HEK293 (cell line): ENCODE results near the gene IGFBPL1.

ENCODE experiments used
- CTCF ChIA-PET: fragments of 350-600 bp; formaldehyde crosslinking; extraction: SDS; loops from one replicate; lab custom pipeline; 2021; ENCODE audit warnings: antibody characterized with exemption; lab: Yijun Ruan, JAX
- POLR2A ChIA-PET: fragments of 300-600 bp; formaldehyde crosslinking; extraction: SDS; loops from one replicate; lab custom pipeline; 2020; ENCODE audit warnings: antibody characterized with exemption, inconsistent platforms; lab: Yijun Ruan, JAX
- H3K27ac ChIP-seq: fragments of 200-500 bp; sonication (Bioruptor generic); 2 replicates; pipeline ENCODE4 v1.5.1; 2014; ENCODE audit warnings: low read depth, low read length, control low read depth, inconsistent platforms; ENCODE audit errors: extremely low read depth
- H3K36me3 ChIP-seq, 2 experiments: fragments of 200-500 bp in 1 of 2; sonication (Bioruptor generic) in 1 of 2; 1 replicate in 1 of 2; 2 replicates in 1 of 2; pipeline ENCODE4 v1.5.1; 2014 to 2017; ENCODE audit warnings: inconsistent platforms in 2 of 2, low read length in 2 of 2; ENCODE audit not compliant: control insufficient read depth in 2 of 2, insufficient read depth in 1 of 2
- H3K4me1 ChIP-seq: fragments of 200-500 bp; sonication (Bioruptor generic); 2 replicates; pipeline ENCODE4 v1.5.1; 2014; ENCODE audit warnings: mild to moderate bottlenecking, low read length, inconsistent platforms; ENCODE audit not compliant: control insufficient read depth, insufficient read depth
- H3K4me3 ChIP-seq: 2 replicates; pipeline ENCODE4 v1.5.1; 2011; ENCODE audit warnings: low read depth, mild to moderate bottlenecking, control low read depth, low read length, moderate library complexity
- H3K9me3 ChIP-seq: fragments of 200-500 bp; sonication (Bioruptor generic); 2 replicates; pipeline ENCODE4 v1.5.1; 2014; ENCODE audit warnings: low read depth, low read length, inconsistent platforms; ENCODE audit not compliant: control insufficient read depth, insufficient read depth
- BCL11A ChIP-seq: fragments of 450-650 bp; formaldehyde crosslinking; IDR thresholded peaks from 2 replicates; pipeline ENCODE4 v1.5.1; 2016; ENCODE audit warnings: low read depth, missing biosample characterization, missing genetic modification characterization
- GLI4 ChIP-seq: fragments of 450-650 bp; formaldehyde crosslinking; IDR thresholded peaks from 2 replicates; pipeline ENCODE4 v1.5.1; 2016; ENCODE audit warnings: missing biosample characterization, missing genetic modification characterization
- HOXA7 ChIP-seq: sonication (generic); formaldehyde crosslinking; IDR thresholded peaks from 2 replicates; pipeline ENCODE4 v1.8.1; 2022; ENCODE audit warnings: missing genetic modification reagents, borderline replicate concordance
- MZF1 ChIP-seq: fragments of 450-650 bp; formaldehyde crosslinking; IDR thresholded peaks from 2 replicates; pipeline ENCODE4 v1.5.1; 2017; ENCODE audit warnings: missing biosample characterization, missing genetic modification characterization, borderline replicate concordance
- PRDM1 ChIP-seq: fragments of 450-650 bp; formaldehyde crosslinking; IDR thresholded peaks from 2 replicates; pipeline ENCODE4; 2016; ENCODE audit warnings: missing biosample characterization, missing genetic modification characterization
- YY2 ChIP-seq: fragments of 450-650 bp; formaldehyde crosslinking; IDR thresholded peaks from 2 replicates; pipeline ENCODE4 v1.5.1; 2016; ENCODE audit warnings: missing biosample characterization, missing genetic modification characterization
- ZBTB48 ChIP-seq: fragments of 450-650 bp; formaldehyde crosslinking; IDR thresholded peaks from 2 replicates; pipeline ENCODE4 v1.5.1; 2016; ENCODE audit warnings: missing biosample characterization, missing genetic modification characterization
- ZBTB7A ChIP-seq: fragments of 450-650 bp; formaldehyde crosslinking; IDR thresholded peaks from 2 replicates; pipeline ENCODE4 v1.5.1; 2016; ENCODE audit warnings: low read depth, missing biosample characterization, missing genetic modification characterization
- ZEB2 ChIP-seq: fragments of 450-650 bp; formaldehyde crosslinking; IDR thresholded peaks from 2 replicates; pipeline ENCODE4 v1.5.1; 2016; ENCODE audit warnings: missing biosample characterization, missing genetic modification characterization
- ZIC2 ChIP-seq: fragments of 450-650 bp; formaldehyde crosslinking; IDR thresholded peaks from 2 replicates; pipeline ENCODE4 v1.5.1; 2016; ENCODE audit warnings: missing biosample characterization, missing genetic modification characterization
- ZNF112 ChIP-seq: fragments of 450-650 bp; formaldehyde crosslinking; IDR thresholded peaks from 2 replicates; pipeline ENCODE4 v1.5.0; 2017; ENCODE audit warnings: missing biosample characterization, missing genetic modification characterization
- ZNF155 ChIP-seq: fragments of 450-650 bp; formaldehyde crosslinking; IDR thresholded peaks from 2 replicates; pipeline ENCODE4 v1.5.1; 2016; ENCODE audit warnings: missing biosample characterization, missing genetic modification characterization
- ZNF16 ChIP-seq: fragments of 450-650 bp; formaldehyde crosslinking; IDR thresholded peaks from 2 replicates; pipeline ENCODE4 v1.5.1; 2016; ENCODE audit warnings: low read depth, missing biosample characterization, missing genetic modification characterization
- ZNF23 ChIP-seq: fragments of 450-650 bp; formaldehyde crosslinking; IDR thresholded peaks from 2 replicates; pipeline ENCODE4 v1.5.1; 2016; ENCODE audit warnings: missing biosample characterization, missing genetic modification characterization, borderline replicate concordance
- ZNF239 ChIP-seq: fragments of 450-650 bp; formaldehyde crosslinking; IDR thresholded peaks from 2 replicates; pipeline ENCODE4 v1.5.1; 2016; ENCODE audit warnings: missing biosample characterization, missing genetic modification characterization
- ZNF266 ChIP-seq: fragments of 450-650 bp; formaldehyde crosslinking; IDR thresholded peaks from 2 replicates; pipeline ENCODE4 v1.5.1; 2016; ENCODE audit warnings: missing biosample characterization, missing genetic modification characterization, low read depth
- ZNF350 ChIP-seq: fragments of 450-650 bp; formaldehyde crosslinking; IDR thresholded peaks from 2 replicates; pipeline ENCODE4 v1.5.0; 2017; ENCODE audit warnings: missing biosample characterization, mild to moderate bottlenecking, missing genetic modification characterization
- ZNF362 ChIP-seq: fragments of 450-650 bp; formaldehyde crosslinking; IDR thresholded peaks from 2 replicates; pipeline ENCODE4 v1.5.1; 2016; ENCODE audit warnings: missing biosample characterization, missing genetic modification characterization
- ZNF394 ChIP-seq: fragments of 450-650 bp; formaldehyde crosslinking; IDR thresholded peaks from 2 replicates; pipeline ENCODE4 v1.5.1; 2016; ENCODE audit warnings: missing biosample characterization, missing genetic modification characterization, mild to moderate bottlenecking, moderate library complexity, borderline replicate concordance
- ZNF423 ChIP-seq: fragments of 450-650 bp; formaldehyde crosslinking; IDR thresholded peaks from 2 replicates; pipeline ENCODE4 v1.5.1; 2016; ENCODE audit warnings: missing biosample characterization, missing genetic modification characterization
- ZNF433 ChIP-seq: fragments of 450-650 bp; formaldehyde crosslinking; IDR thresholded peaks from 2 replicates; pipeline ENCODE4 v1.5.1; 2016; ENCODE audit warnings: missing biosample characterization, missing genetic modification characterization, low read depth
- ZNF521 ChIP-seq: fragments of 450-650 bp; formaldehyde crosslinking; IDR thresholded peaks from 2 replicates; pipeline ENCODE4 v1.5.1; 2017; ENCODE audit warnings: missing biosample characterization, mild to moderate bottlenecking, missing genetic modification characterization
- ZNF549 ChIP-seq: fragments of 450-650 bp; IDR thresholded peaks from 2 replicates; pipeline ENCODE4 v1.5.1; 2018; ENCODE audit warnings: missing biosample characterization, missing genetic modification characterization, mild to moderate bottlenecking, inconsistent platforms, moderate library complexity
- ZNF571 ChIP-seq: fragments of 450-650 bp; formaldehyde crosslinking; IDR thresholded peaks from 2 replicates; pipeline ENCODE4 v1.5.0; 2017; ENCODE audit warnings: missing biosample characterization, missing genetic modification characterization
- ZNF610 ChIP-seq: fragments of 450-650 bp; formaldehyde crosslinking; IDR thresholded peaks from 2 replicates; pipeline ENCODE4 v1.5.1; 2016; ENCODE audit warnings: missing biosample characterization, missing genetic modification characterization, borderline replicate concordance
- ZNF624 ChIP-seq: fragments of 450-650 bp; formaldehyde crosslinking; IDR thresholded peaks from 2 replicates; pipeline ENCODE4 v1.5.1; 2017; ENCODE audit warnings: missing biosample characterization, missing genetic modification characterization
- ZNF629 ChIP-seq: fragments of 450-650 bp; formaldehyde crosslinking; IDR thresholded peaks from 2 replicates; pipeline ENCODE4 v1.5.1; 2017; ENCODE audit warnings: missing biosample characterization, missing genetic modification characterization
- ZNF701 ChIP-seq: fragments of 450-650 bp; formaldehyde crosslinking; IDR thresholded peaks from 2 replicates; pipeline ENCODE4 v1.5.1; 2016; ENCODE audit warnings: missing biosample characterization, missing genetic modification characterization
- ZNF837 ChIP-seq: fragments of 450-650 bp; formaldehyde crosslinking; IDR thresholded peaks from 2 replicates; pipeline ENCODE4 v1.5.1; 2016; ENCODE audit warnings: missing biosample characterization, missing genetic modification characterization
- ZSCAN4 ChIP-seq: fragments of 450-650 bp; formaldehyde crosslinking; IDR thresholded peaks from 2 replicates; pipeline ENCODE4 v1.5.1; 2017; ENCODE audit warnings: missing biosample characterization, missing genetic modification characterization
- TF ChIP-seq, protein P1 (sequence below): fragments of 450-650 bp; formaldehyde crosslinking; IDR thresholded peaks from 2 replicates; pipeline ENCODE4 v1.5.1; 2017; ENCODE audit warnings: missing biosample characterization, mild to moderate bottlenecking, missing genetic modification characterization, moderate library complexity
- TF ChIP-seq, protein P2 (sequence below): fragments of 450-650 bp; formaldehyde crosslinking; IDR thresholded peaks from 2 replicates; pipeline ENCODE4 v1.5.1; 2017; ENCODE audit warnings: missing biosample characterization, missing genetic modification characterization

Gene IGFBPL1

GRCh38 chr9:38434853-38435252 is 10.6 kb upstream of the IGFBPL1 start:
- TF ChIP-seq ZNF362 (tag by site-specific recombination) (no peak), YY2 (tag by site-specific recombination) (no peak), BCL11A (tag by site-specific recombination) (no peak), ZIC2 (tag by site-specific recombination) (no peak), ZNF571 (tag by site-specific recombination) (no peak), ZBTB7A (no peak), ZNF610 (tag by site-specific recombination) (no peak), ZNF629 (tag by site-specific recombination) (no peak), ZNF16 (no peak), ZNF701 (tag by site-specific recombination) (no peak), HOXA7 (CRISPR knock-in tag) (no peak)
- TF ChIP-seq, protein P1, sequence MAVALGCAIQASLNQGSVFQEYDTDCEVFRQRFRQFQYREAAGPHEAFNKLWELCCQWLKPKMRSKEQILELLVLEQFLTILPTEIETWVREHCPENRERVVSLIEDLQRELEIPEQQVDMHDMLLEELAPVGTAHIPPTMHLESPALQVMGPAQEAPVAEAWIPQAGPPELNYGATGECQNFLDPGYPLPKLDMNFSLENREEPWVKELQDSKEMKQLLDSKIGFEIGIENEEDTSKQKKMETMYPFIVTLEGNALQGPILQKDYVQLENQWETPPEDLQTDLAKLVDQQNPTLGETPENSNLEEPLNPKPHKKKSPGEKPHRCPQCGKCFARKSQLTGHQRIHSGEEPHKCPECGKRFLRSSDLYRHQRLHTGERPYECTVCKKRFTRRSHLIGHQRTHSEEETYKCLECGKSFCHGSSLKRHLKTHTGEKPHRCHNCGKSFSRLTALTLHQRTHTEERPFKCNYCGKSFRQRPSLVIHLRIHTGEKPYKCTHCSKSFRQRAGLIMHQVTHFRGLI (tag by site-specific recombination), result no peak
- TF ChIP-seq, protein P2, sequence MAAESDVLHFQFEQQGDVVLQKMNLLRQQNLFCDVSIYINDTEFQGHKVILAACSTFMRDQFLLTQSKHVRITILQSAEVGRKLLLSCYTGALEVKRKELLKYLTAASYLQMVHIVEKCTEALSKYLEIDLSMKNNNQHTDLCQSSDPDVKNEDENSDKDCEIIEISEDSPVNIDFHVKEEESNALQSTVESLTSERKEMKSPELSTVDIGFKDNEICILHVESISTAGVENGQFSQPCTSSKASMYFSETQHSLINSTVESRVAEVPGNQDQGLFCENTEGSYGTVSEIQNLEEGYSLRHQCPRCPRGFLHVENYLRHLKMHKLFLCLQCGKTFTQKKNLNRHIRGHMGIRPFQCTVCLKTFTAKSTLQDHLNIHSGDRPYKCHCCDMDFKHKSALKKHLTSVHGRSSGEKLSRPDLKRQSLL (tag by site-specific recombination), result no peak
- Histone ChIP-seq H3K4me3 (no peak overlapping the region), H3K36me3 (no peaks in the 10 kb centered on the region), H3K27ac (no peak overlapping the region), H3K9me3 (no peaks in the 10 kb centered on the region), H3K4me1 (no peaks in the 10 kb centered on the region)
- POLR2A ChIA-PET, result no interaction called here
- CTCF ChIA-PET, result interaction anchor here (0.6 to 6.5 kb wide), 4 partner anchors 9 to 46 kb away, joined by 3 to 58 read pairs (median 3); no protein-coding TSS in a partner anchor

- POLR2A ChIA-PET, result no interaction called here
- H3K36me3 ChIP-seq, result no peaks in the 10 kb centered on the region
- no peak overlapping the region for H3K27ac ChIP-seq
- CTCF ChIA-PET, result interaction anchor here (0.6 to 6.5 kb wide), 5 partner anchors 8 to 520 kb away, joined by 3 to 58 read pairs (median 18); no protein-coding TSS in a partner anchor
- H3K9me3 ChIP-seq, result no peaks in the 10 kb centered on the region
- no peak for TF ChIP-seq ZNF23 (tag by site-specific recombination)
- no peak for TF ChIP-seq MZF1 (tag by site-specific recombination)
- TF ChIP-seq ZNF549, result no peak
- TF ChIP-seq ZNF112 (tag by site-specific recombination), result no peak
- TF ChIP-seq ZNF624, result no peak
- TF ChIP-seq ZNF837 (tag by site-specific recombination), result no peak
- TF ChIP-seq ZNF423 (tag by site-specific recombination), result no peak
- no peak for TF ChIP-seq ZSCAN4 (tag by site-specific recombination)
- no peak for TF ChIP-seq ZNF433
- TF ChIP-seq ZIC2 (tag by site-specific recombination), result no peak
- no peak for TF ChIP-seq ZBTB48 (tag by site-specific recombination)
- no peak for TF ChIP-seq ZNF239 (tag by site-specific recombination)
- no peak for TF ChIP-seq GLI4
- no peak for TF ChIP-seq ZNF521 (tag by site-specific recombination)
- no peak for TF ChIP-seq ZNF155
- no peak for TF ChIP-seq PRDM1 (tag by site-specific recombination)
- TF ChIP-seq ZNF350 (tag by site-specific recombination), result no peak
- no peak for TF ChIP-seq ZEB2 (tag by site-specific recombination)
- no peak for TF ChIP-seq ZNF394 (tag by site-specific recombination)
- TF ChIP-seq ZNF266, result no peak
- H3K4me3 ChIP-seq, result no peak overlapping the region
- H3K4me1 ChIP-seq, result no peaks in the 10 kb centered on the region
Observed at GRCh38 chr9:38434365-38434764, 10.1 kb upstream of the IGFBPL1 start.
